ENCODE data around the gene MAPKAPK3. TPM values are rescaled to one million over a fixed set of nuclear protein-coding genes. Genes with fewer than 3 reads are reported as not detected.

Gene MAPKAPK3
- total and polyA plus RNA-seq, 7 experiments from 2014 or later: 26.7 to 196 (median 53.4) TPM

- no peak for ATAC-seq
- ChIA-PET POLR2A (interaction anchor here (1.8 to 25.1 kb wide), 3 partner anchors 14 to 31 kb away, joined by 4 to 730 read pairs (median 410); partner anchors contain the start of genes C3orf18 and HEMK1), CTCF (interaction anchor here (2.3 to 13.9 kb wide), 3 partner anchors 11 to 30 kb away, joined by 8 to 578 read pairs (median 16); partner anchors contain the start of genes C3orf18 and HEMK1)
- intact Hi-C loops (cut with micrococcal nuclease): no loop called here
- H3K27ac Mint-ChIP-seq: peak overlapping the region; percentile 89 to 97 (median 94)
- no peaks in the 10 kb centered on the region for H3K9me3 Mint-ChIP-seq
- H3K36me3 Mint-ChIP-seq: peaks cover 21 to 69% (median 29%) of the 10 kb centered on the region in 5 donors
- peaks cover 16 to 60% (median 18%) of the 10 kb centered on the region in 3 experiments for H3K36me3 ChIP-seq (ENCODE audit: control insufficient read depth in 2 of 3, insufficient read depth in 3 of 3, low read length in 3 of 3)
- H3K27me3 ChIP-seq (ENCODE audit: control insufficient read depth in 2 of 2, insufficient read depth in 2 of 2, low read length in 2 of 2): no peaks in the 10 kb centered on the region
- DNase-seq: no peak
- H3K4me3 Mint-ChIP-seq: peak overlapping the region in 9 of 10 donors; percentile 11 to 98 (median 87)
- H3K4me1 ChIP-seq (ENCODE audit: control insufficient read depth in 2 of 2, insufficient read depth in 2 of 2, low read length in 2 of 2): peaks cover 89 to 94% of the 10 kb centered on the region in 2 donors
- H3K4me1 Mint-ChIP-seq: peaks cover 79 to 100% (median 87%) of the 10 kb centered on the region in 7 donors
- peak overlapping the region; percentile 93 for H3K27ac ChIP-seq (ENCODE audit: low read depth, low read length)
- no peaks in the 10 kb centered on the region for H3K27me3 Mint-ChIP-seq
- no peak overlapping the region for H3K4me3 ChIP-seq (ENCODE audit: low read length)
- no peaks in the 10 kb centered on the region for H3K9me3 ChIP-seq (ENCODE audit: control insufficient read depth in 2 of 3, low read length in 3 of 3)
These were observed 12.8 kb upstream of the MAPKAPK3 start for GRCh38 chr3:50604110-50604621.

GRCh38 chr3:50604628-50605588 lies 12.0 kb upstream of the MAPKAPK3 start:
- peak overlapping the region; percentile 93 for H3K4me3 ChIP-seq (ENCODE audit: low read length)
- H3K4me3 Mint-ChIP-seq: peak overlapping the region; percentile 83 to 98 (median 92)
- peak overlapping the region; percentile 89 to 97 (median 94) for H3K27ac Mint-ChIP-seq
- peak overlapping the region; percentile 93 for H3K27ac ChIP-seq (ENCODE audit: low read depth, low read length)
- peak; percentile 4 for ATAC-seq
- H3K27me3 ChIP-seq (ENCODE audit: control insufficient read depth in 2 of 2, insufficient read depth in 2 of 2, low read length in 2 of 2): no peaks in the 10 kb centered on the region
- peaks cover 27 to 71% (median 31%) of the 10 kb centered on the region in 5 donors for H3K36me3 Mint-ChIP-seq
- H3K4me1 ChIP-seq (ENCODE audit: control insufficient read depth in 2 of 2, insufficient read depth in 2 of 2, low read length in 2 of 2): peaks cover 88 to 89% of the 10 kb centered on the region in 2 donors
- intact Hi-C loops (cut with micrococcal nuclease): no loop called here
- H3K27me3 Mint-ChIP-seq: no peaks in the 10 kb centered on the region
- H3K36me3 ChIP-seq (ENCODE audit: control insufficient read depth in 2 of 3, insufficient read depth in 3 of 3, low read length in 3 of 3): peaks cover 18 to 64% (median 20%) of the 10 kb centered on the region in 3 experiments
- H3K9me3 Mint-ChIP-seq: no peaks in the 10 kb centered on the region
- POLR2A ChIA-PET: interaction anchor here (1.4 to 25.1 kb wide), 4 partner anchors 14 to 268 kb away, joined by 4 to 730 read pairs (median 207); partner anchors contain the start of genes C3orf18 and HEMK1
- no peak for DNase-seq
- no peaks in the 10 kb centered on the region for H3K9me3 ChIP-seq (ENCODE audit: control insufficient read depth in 2 of 3, low read length in 3 of 3)
- CTCF ChIA-PET: interaction anchor here (3.6 to 13.9 kb wide), 3 partner anchors 10 to 31 kb away, joined by 16 to 578 read pairs (median 268); partner anchors contain the start of genes C3orf18 and HEMK1
- H3K4me1 Mint-ChIP-seq: peaks cover 77 to 100% (median 92%) of the 10 kb centered on the region in 7 donors

GRCh38 chr3:50605901-50606326 lies 11.0 kb upstream of the MAPKAPK3 start:
- DNase-seq (no peak), ATAC-seq (no peak)
- H3K4me1 ChIP-seq (ENCODE audit: control insufficient read depth in 2 of 2, insufficient read depth in 2 of 2, low read length in 2 of 2): peaks cover 78 to 83% of the 10 kb centered on the region in 2 donors
- Mint-ChIP-seq H3K4me3 (peak overlapping the region; percentile 83 to 98 (median 92)), H3K27ac (peak overlapping the region; percentile 78 to 96 (median 94)), H3K4me1 (peaks cover 67 to 99% (median 83%) of the 10 kb centered on the region in 7 donors), H3K36me3 (peaks cover 31 to 75% (median 36%) of the 10 kb centered on the region in 5 donors), H3K9me3 (no peaks in the 10 kb centered on the region), H3K27me3 (no peaks in the 10 kb centered on the region)
- peak overlapping the region; percentile 93 for H3K4me3 ChIP-seq (ENCODE audit: low read length)
- peaks cover 18 to 74% (median 25%) of the 10 kb centered on the region in 3 experiments for H3K36me3 ChIP-seq (ENCODE audit: control insufficient read depth in 2 of 3, insufficient read depth in 3 of 3, low read length in 3 of 3)
- ChIA-PET CTCF (interaction anchor here (3.6 to 13.9 kb wide), 3 partner anchors 9 to 32 kb away, joined by 16 to 578 read pairs (median 268); partner anchors contain the start of genes C3orf18 and HEMK1), POLR2A (interaction anchor here (1.4 to 25.1 kb wide), 3 partner anchors 16 to 269 kb away, joined by 4 to 730 read pairs (median 410); partner anchors contain the start of genes C3orf18 and HEMK1)
- H3K9me3 ChIP-seq (ENCODE audit: control insufficient read depth in 2 of 3, low read length in 3 of 3): no peaks in the 10 kb centered on the region
- H3K27ac ChIP-seq (ENCODE audit: low read depth, low read length): peak overlapping the region; percentile 93
- intact Hi-C loops (cut with micrococcal nuclease): no loop called here
- no peaks in the 10 kb centered on the region for H3K27me3 ChIP-seq (ENCODE audit: control insufficient read depth in 2 of 2, insufficient read depth in 2 of 2, low read length in 2 of 2)

- CTCF ChIA-PET: interaction anchor here (1.9 to 13.9 kb wide), 4 partner anchors 8 to 32 kb away, joined by 6 to 578 read pairs (median 142); partner anchors contain the start of genes C3orf18 and HEMK1
- Mint-ChIP-seq H3K36me3 (peaks cover 31 to 78% (median 36%) of the 10 kb centered on the region in 5 donors), H3K27me3 (no peaks in the 10 kb centered on the region), H3K4me1 (peaks cover 60 to 93% (median 78%) of the 10 kb centered on the region in 7 donors), H3K9me3 (no peaks in the 10 kb centered on the region), H3K27ac (peak overlapping the region; percentile 40 to 96 (median 94)), H3K4me3 (peak overlapping the region; percentile 83 to 98 (median 92))
- intact Hi-C loops (cut with micrococcal nuclease): no loop called here
- POLR2A ChIA-PET: interaction anchor here (1.4 to 25.1 kb wide), 3 partner anchors 16 to 269 kb away, joined by 4 to 730 read pairs (median 410); partner anchors contain the start of genes C3orf18 and HEMK1
- H3K27ac ChIP-seq (ENCODE audit: low read depth, low read length): peak overlapping the region; percentile 93
- peaks cover 18 to 75% (median 25%) of the 10 kb centered on the region in 3 experiments for H3K36me3 ChIP-seq (ENCODE audit: control insufficient read depth in 2 of 3, insufficient read depth in 3 of 3, low read length in 3 of 3)
- peak overlapping the region; percentile 93 for H3K4me3 ChIP-seq (ENCODE audit: low read length)
- H3K27me3 ChIP-seq (ENCODE audit: control insufficient read depth in 2 of 2, insufficient read depth in 2 of 2, low read length in 2 of 2): no peaks in the 10 kb centered on the region
- ATAC-seq: peak; percentile 34
- no peaks in the 10 kb centered on the region for H3K9me3 ChIP-seq (ENCODE audit: control insufficient read depth in 2 of 3, low read length in 3 of 3)
- peaks cover 71 to 76% of the 10 kb centered on the region in 2 donors for H3K4me1 ChIP-seq (ENCODE audit: control insufficient read depth in 2 of 2, insufficient read depth in 2 of 2, low read length in 2 of 2)
- peak in 3 of 9 donors; percentile 40 to 42 (median 41) for DNase-seq
These were observed 10.4 kb upstream of the MAPKAPK3 start for GRCh38 chr3:50606596-50606995.

GRCh38 chr3:50607271-50608091 lies 9.5 kb upstream of the MAPKAPK3 start:
- Histone ChIP-seq H3K4me1 (ENCODE audit: control insufficient read depth in 2 of 2, insufficient read depth in 2 of 2, low read length in 2 of 2) (peaks cover 65 to 70% of the 10 kb centered on the region in 2 donors), H3K36me3 (ENCODE audit: control insufficient read depth in 2 of 3, insufficient read depth in 3 of 3, low read length in 3 of 3) (peaks cover 18 to 75% (median 25%) of the 10 kb centered on the region in 3 experiments), H3K9me3 (ENCODE audit: control insufficient read depth in 2 of 3, low read length in 3 of 3) (no peaks in the 10 kb centered on the region), H3K4me3 (ENCODE audit: low read length) (peak overlapping the region; percentile 93), H3K27me3 (ENCODE audit: control insufficient read depth in 2 of 2, insufficient read depth in 2 of 2, low read length in 2 of 2) (no peaks in the 10 kb centered on the region), H3K27ac (ENCODE audit: low read depth, low read length) (peak overlapping the region; percentile 93)
- Mint-ChIP-seq H3K9me3 (no peaks in the 10 kb centered on the region), H3K4me3 (peak overlapping the region; percentile 83 to 98 (median 92)), H3K4me1 (peaks cover 59 to 92% (median 76%) of the 10 kb centered on the region in 7 donors), H3K27me3 (peaks cover 0 to 2% (median 0%) of the 10 kb centered on the region in 5 donors), H3K27ac (peak overlapping the region; percentile 45 to 96 (median 94)), H3K36me3 (peaks cover 31 to 85% (median 36%) of the 10 kb centered on the region in 5 donors)
- no peak for DNase-seq
- POLR2A ChIA-PET: interaction anchor here (7.6 to 25.1 kb wide), 3 partner anchors 8 to 34 kb away, joined by 101 to 730 read pairs (median 410); partner anchors contain the start of genes C3orf18 and HEMK1
- intact Hi-C loops (cut with micrococcal nuclease): no loop called here
- CTCF ChIA-PET: interaction anchor here (1.1 to 13.9 kb wide), 6 partner anchors 7 to 46 kb away, joined by 3 to 578 read pairs (median 11); partner anchors contain the start of genes C3orf18, HEMK1 and MAPKAPK3
- ATAC-seq: no peak

Measured in naive thymus-derived CD4-positive, alpha-beta T cell (primary cell).